B cell (primary cell): ENCODE results near the gene PRICKLE2.

ENCODE experiments used
- EZH2 ChIP-seq: IDR thresholded peaks from 2 replicates; pipeline ENCODE4 v1.6.1; 2012; ENCODE audit warnings: borderline replicate concordance, low read depth, mild to moderate bottlenecking, moderate library complexity, low read length; ENCODE audit not compliant: insufficient read depth, poor library complexity, severe bottlenecking
- TF ChIP-seq, protein P1 (sequence below): fragments of 200-600 bp; IDR thresholded peaks from one replicate; pipeline ENCODE4 v1.8.0; 2022; ENCODE audit warnings: antibody characterized with exemption, mild to moderate bottlenecking

DNA sequence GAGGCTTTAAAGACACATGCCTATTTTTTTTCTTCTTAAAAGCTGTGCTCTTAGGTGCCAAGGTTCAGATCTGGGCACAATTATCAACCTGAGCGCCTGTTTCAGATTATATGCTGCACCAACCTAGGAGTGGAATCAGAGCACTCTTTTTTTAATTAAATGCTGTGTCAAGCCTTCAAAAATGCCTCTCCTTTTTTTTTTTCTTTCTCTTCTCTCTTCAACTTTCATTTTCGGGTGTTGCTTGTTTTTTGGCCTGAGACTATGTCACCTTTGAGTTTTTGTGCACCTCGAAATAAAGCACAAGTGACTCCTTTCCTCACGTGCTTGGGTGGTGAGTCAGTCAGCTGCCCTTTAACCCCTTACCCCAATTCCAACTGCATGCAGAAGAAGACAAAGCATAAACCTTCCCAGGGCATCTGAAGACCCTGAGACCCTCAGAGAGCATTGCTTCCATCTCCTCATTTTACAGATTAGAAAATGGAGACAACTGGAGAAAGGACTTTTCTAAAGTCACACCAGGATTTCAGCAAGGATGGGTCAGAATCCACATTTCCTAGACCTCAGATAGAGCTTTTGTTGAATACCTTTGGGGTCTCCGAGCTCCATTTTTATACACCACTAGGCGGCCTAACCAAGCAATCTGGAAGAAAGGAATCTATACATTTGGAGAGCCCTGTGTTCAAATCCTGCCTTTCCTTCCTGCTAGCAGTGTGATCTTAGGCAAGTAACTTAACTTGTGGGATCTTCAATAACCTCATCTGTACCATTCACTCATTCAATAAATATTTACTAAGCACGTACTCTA is 631 bp upstream of the PRICKLE2 start:
- no peak for TF ChIP-seq EZH2
- TF ChIP-seq, protein P1, sequence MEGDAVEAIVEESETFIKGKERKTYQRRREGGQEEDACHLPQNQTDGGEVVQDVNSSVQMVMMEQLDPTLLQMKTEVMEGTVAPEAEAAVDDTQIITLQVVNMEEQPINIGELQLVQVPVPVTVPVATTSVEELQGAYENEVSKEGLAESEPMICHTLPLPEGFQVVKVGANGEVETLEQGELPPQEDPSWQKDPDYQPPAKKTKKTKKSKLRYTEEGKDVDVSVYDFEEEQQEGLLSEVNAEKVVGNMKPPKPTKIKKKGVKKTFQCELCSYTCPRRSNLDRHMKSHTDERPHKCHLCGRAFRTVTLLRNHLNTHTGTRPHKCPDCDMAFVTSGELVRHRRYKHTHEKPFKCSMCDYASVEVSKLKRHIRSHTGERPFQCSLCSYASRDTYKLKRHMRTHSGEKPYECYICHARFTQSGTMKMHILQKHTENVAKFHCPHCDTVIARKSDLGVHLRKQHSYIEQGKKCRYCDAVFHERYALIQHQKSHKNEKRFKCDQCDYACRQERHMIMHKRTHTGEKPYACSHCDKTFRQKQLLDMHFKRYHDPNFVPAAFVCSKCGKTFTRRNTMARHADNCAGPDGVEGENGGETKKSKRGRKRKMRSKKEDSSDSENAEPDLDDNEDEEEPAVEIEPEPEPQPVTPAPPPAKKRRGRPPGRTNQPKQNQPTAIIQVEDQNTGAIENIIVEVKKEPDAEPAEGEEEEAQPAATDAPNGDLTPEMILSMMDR, result no peak
